Upper lobe of right lung (tissue), 1 donor: ENCODE measurements around the gene SEC61B. TPM values are rescaled to one million over a fixed set of nuclear protein-coding genes. Genes with fewer than 3 reads are reported as not detected.

ENCODE experiments used
- ATAC-seq: fragments of 200-7000 bp; cut with Tn5 transposase; one replicate; pipeline ENCODE4 v1.9.1; 2020; ENCODE audit warnings: mild to moderate bottlenecking, moderate library complexity
- DNase-seq: peaks from one replicate; pipeline ENCODE4 v3.0.0-alpha.2; 2020
- H3K27ac ChIP-seq: fragments of 200-600 bp; one replicate; pipeline ENCODE4 v1.8.0; 2022
- H3K27me3 ChIP-seq: fragments of 200-600 bp; one replicate; pipeline ENCODE4 v1.8.0; 2022; ENCODE audit warnings: mild to moderate bottlenecking
- H3K36me3 ChIP-seq: fragments of 200-600 bp; one replicate; pipeline ENCODE4 v1.8.0; 2022
- H3K4me1 ChIP-seq: fragments of 200-600 bp; one replicate; pipeline ENCODE4 v1.8.0; 2022
- H3K4me3 ChIP-seq: fragments of 200-600 bp; one replicate; pipeline ENCODE4 v1.8.0; 2022; ENCODE audit warnings: mild to moderate bottlenecking
- H3K9me3 ChIP-seq: fragments of 200-600 bp; one replicate; pipeline ENCODE4 v1.8.0; 2022
- CTCF ChIP-seq: fragments of 200-600 bp; IDR thresholded peaks from one replicate; pipeline ENCODE4 v1.8.0; 2022; ENCODE audit warnings: antibody characterized with exemption
- intact Hi-C: fragments of 100-400 bp; cut with DNase I; formaldehyde crosslinking; loops from one replicate; pipeline ENCODE4 v1.11.0; 2022
- total RNA-seq: library from RNA; stranded (reverse); fragmentation: NEBNext Ultra II Directional; extraction: Animal tissue kit (Norgen Biotek cat#: 25700); gene quantifications from one replicate; pipeline ENCODE4 v1.2.1, GENCODE V29; 2021
- donor health status: DM: no; HTN: yes; CAD: no; lungs with severe emphysema.

Gene SEC61B
- total RNA-seq, 1 donor from 2014 or later, result 116 TPM

- TF ChIP-seq CTCF, result peak; percentile 85
- peak; percentile 86 for DNase-seq
- no peak overlapping the region for H3K4me3 ChIP-seq
- peak; percentile 96 for ATAC-seq
- H3K27ac ChIP-seq, result no peak overlapping the region
- intact Hi-C loops, result no loop called here
- no peaks in the 10 kb centered on the region for H3K9me3 ChIP-seq
- no peaks in the 10 kb centered on the region for H3K27me3 ChIP-seq
- H3K36me3 ChIP-seq, result no peaks in the 10 kb centered on the region
- peaks cover 5% of the 10 kb centered on the region for H3K4me1 ChIP-seq
These were observed 44.4 kb downstream of the SEC61B start for GRCh38 chr9:99266255-99267023.

GRCh38 chr9:99269416-99269815 is 47.3 kb downstream of the SEC61B start:
- Histone ChIP-seq H3K4me3 (no peak overlapping the region), H3K4me1 (peaks cover 5% of the 10 kb centered on the region), H3K27me3 (no peaks in the 10 kb centered on the region), H3K36me3 (no peaks in the 10 kb centered on the region), H3K9me3 (no peaks in the 10 kb centered on the region), H3K27ac (no peak overlapping the region)
- intact Hi-C loops, result no loop called here
- no peak for ATAC-seq
- no peak for DNase-seq
- TF ChIP-seq CTCF, result no peak

GRCh38 chr9:99270491-99270890 is 48.4 kb downstream of the SEC61B start:
- ATAC-seq (no peak), DNase-seq (no peak)
- TF ChIP-seq CTCF, result no peak
- H3K36me3 ChIP-seq, result no peaks in the 10 kb centered on the region
- peaks cover 5% of the 10 kb centered on the region for H3K4me1 ChIP-seq
- H3K27ac ChIP-seq, result no peak overlapping the region
- no peaks in the 10 kb centered on the region for H3K27me3 ChIP-seq
- no peaks in the 10 kb centered on the region for H3K9me3 ChIP-seq
- no peak overlapping the region for H3K4me3 ChIP-seq
- intact Hi-C loops, result no loop called here

- no peak for TF ChIP-seq CTCF
- Histone ChIP-seq H3K27ac (no peak overlapping the region), H3K36me3 (no peaks in the 10 kb centered on the region), H3K4me1 (no peaks in the 10 kb centered on the region), H3K4me3 (no peak overlapping the region), H3K27me3 (no peaks in the 10 kb centered on the region), H3K9me3 (no peaks in the 10 kb centered on the region)
- ATAC-seq (no peak), DNase-seq (no peak)
- intact Hi-C loops, result no loop called here
These were observed 50.8 kb downstream of the SEC61B start for GRCh38 chr9:99272836-99273235.

GRCh38 chr9:99274016-99274415 is 51.9 kb downstream of the SEC61B start:
- no peak overlapping the region for H3K4me3 ChIP-seq
- no peaks in the 10 kb centered on the region for H3K36me3 ChIP-seq
- H3K9me3 ChIP-seq, result no peaks in the 10 kb centered on the region
- no peak for TF ChIP-seq CTCF
- no peak overlapping the region for H3K27ac ChIP-seq
- ATAC-seq, result no peak
- no peaks in the 10 kb centered on the region for H3K4me1 ChIP-seq
- H3K27me3 ChIP-seq, result no peaks in the 10 kb centered on the region
- intact Hi-C loops, result no loop called here
- no peak for DNase-seq

GRCh38 chr9:99274495-99274894 is 52.4 kb downstream of the SEC61B start:
- Histone ChIP-seq H3K4me1 (no peaks in the 10 kb centered on the region), H3K36me3 (no peaks in the 10 kb centered on the region), H3K9me3 (no peaks in the 10 kb centered on the region), H3K27ac (no peak overlapping the region), H3K4me3 (no peak overlapping the region), H3K27me3 (no peaks in the 10 kb centered on the region)
- DNase-seq, result no peak
- TF ChIP-seq CTCF, result no peak
- intact Hi-C loops, result no loop called here
- no peak for ATAC-seq
